Ectodermal cell (in vitro differentiated cells): ENCODE data around the gene SLC35E3.
"Not testable (repeated sequence)": the region's sequence is repeated elsewhere in the genome, so short reads cannot be mapped to it uniquely, and the experiment has no call there.

Experiments
- H3K27ac ChIP-seq: 2 replicates; pipeline ENCODE4 v1.7.0; 2013; ENCODE audit warnings: mild to moderate bottlenecking, low read depth, low read length; ENCODE audit not compliant: insufficient read depth, poor library complexity, severe bottlenecking
- H3K27me3 ChIP-seq: 2 replicates; pipeline ENCODE4 v1.7.0; 2013; ENCODE audit warnings: mild to moderate bottlenecking, low read length; ENCODE audit not compliant: insufficient read depth, control insufficient read depth, poor library complexity, severe bottlenecking
- H3K36me3 ChIP-seq: one replicate; pipeline ENCODE4 v1.7.0; 2013; ENCODE audit warnings: low read length; ENCODE audit not compliant: control insufficient read depth, insufficient read depth
- H3K4me1 ChIP-seq: one replicate; pipeline ENCODE4 v1.7.0; 2013; ENCODE audit warnings: low read length; ENCODE audit not compliant: control insufficient read depth, insufficient read depth
- H3K4me3 ChIP-seq: 2 replicates; pipeline ENCODE4 v1.7.0; 2013; ENCODE audit warnings: low read depth, low read length, control low read depth; ENCODE audit not compliant: insufficient read depth
- H3K9me3 ChIP-seq: 2 replicates; pipeline ENCODE4 v1.7.0; 2013; ENCODE audit warnings: mild to moderate bottlenecking, low read length, moderate library complexity; ENCODE audit not compliant: control insufficient read depth
- WGBS, 2 experiments: methylation state at CpG; one replicate each; pipeline ENCODE4 v1.1.7; 2013; ENCODE audit warnings: missing lambda C conversion rate in 2 of 2; 5-methylcytosine and 5-hydroxymethylcytosine counted together

Gene SLC35E3

GRCh38 chr12:68812553-68813241 lies 66.7 kb downstream of the SLC35E3 start:
- no peak overlapping the region for H3K27ac ChIP-seq
- H3K9me3 ChIP-seq = no peaks in the 10 kb centered on the region
- H3K36me3 ChIP-seq = peaks cover 27% of the 10 kb centered on the region
- no peaks in the 10 kb centered on the region for H3K27me3 ChIP-seq
- WGBS, 2 experiments = 80 to 94% methylated on average over 1 of the region's 1 CpG
- no peak overlapping the region for H3K4me3 ChIP-seq
- no peaks in the 10 kb centered on the region for H3K4me1 ChIP-seq

DNA sequence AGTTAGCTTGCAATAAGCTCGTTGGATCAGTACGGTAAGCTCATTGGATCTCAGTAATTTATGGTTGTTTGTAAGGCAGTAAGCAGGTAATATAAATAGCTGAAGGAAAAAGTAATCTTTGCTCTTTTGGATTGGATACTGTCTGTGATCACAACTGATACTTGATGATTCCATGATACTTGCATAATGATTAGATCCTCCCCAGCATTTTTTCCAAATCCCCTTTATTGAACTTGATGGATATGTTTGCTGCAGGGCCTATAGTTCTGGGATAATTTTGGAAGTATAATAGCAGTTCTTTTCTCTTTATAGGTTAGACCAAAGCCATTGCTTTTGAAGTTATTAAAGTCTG lies 67.2 kb downstream of the SLC35E3 start:
- Histone ChIP-seq H3K36me3 (peaks cover 27% of the 10 kb centered on the region), H3K9me3 (no peaks in the 10 kb centered on the region), H3K27me3 (no peaks in the 10 kb centered on the region), H3K27ac (no peak overlapping the region), H3K4me3 (no peak overlapping the region), H3K4me1 (no peaks in the 10 kb centered on the region)
- WGBS, 2 experiments = 85 to 96% methylated on average over 2 of the region's 2 CpGs

DNA sequence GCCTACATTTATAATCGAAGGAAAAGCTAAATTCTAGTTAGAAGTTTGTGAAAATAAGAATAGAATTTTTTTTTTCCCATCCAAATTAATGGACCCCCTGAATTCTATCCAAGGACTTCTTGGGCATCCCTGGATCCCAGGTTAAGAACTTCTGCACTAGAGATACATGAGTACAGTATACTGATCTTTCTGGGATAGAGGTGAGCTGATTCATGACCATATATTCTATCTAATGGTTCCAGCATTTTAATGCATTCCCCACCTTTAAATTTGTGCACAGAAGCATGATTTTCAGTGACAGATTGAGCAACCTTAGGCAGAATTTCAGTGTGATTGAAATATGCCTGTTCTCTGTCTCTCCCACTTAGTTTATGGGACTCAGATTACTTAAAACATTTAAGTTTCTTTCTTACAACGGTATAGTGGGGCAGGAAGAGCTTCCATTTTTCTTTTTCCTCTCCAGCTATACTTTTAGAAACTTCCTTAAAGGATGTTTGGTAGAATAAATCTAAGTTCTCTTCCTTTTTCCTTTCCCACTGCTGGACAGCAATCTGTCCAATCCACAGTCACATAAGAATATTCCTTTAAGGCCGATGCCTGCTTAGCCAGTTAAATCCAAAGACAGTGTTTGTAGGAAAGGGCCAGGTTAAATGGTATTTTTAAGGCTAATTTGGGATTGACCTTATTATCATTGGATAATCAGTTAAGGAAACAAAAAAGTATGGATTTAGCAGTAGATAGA lies 68.7 kb downstream of the SLC35E3 start:
- Histone ChIP-seq H3K27me3 (no peaks in the 10 kb centered on the region), H3K36me3 (peaks cover 34% of the 10 kb centered on the region), H3K27ac (no peak overlapping the region), H3K9me3 (no peaks in the 10 kb centered on the region), H3K4me3 (no peak overlapping the region), H3K4me1 (no peaks in the 10 kb centered on the region)
- WGBS, 2 experiments = 96 to 100% methylated on average over 2 to 3 of the region's 3 CpGs

- Histone ChIP-seq H3K4me1 (no peaks in the 10 kb centered on the region), H3K4me3 (no peak overlapping the region), H3K27me3 (no peaks in the 10 kb centered on the region), H3K27ac (no peak overlapping the region), H3K36me3 (peaks cover 33% of the 10 kb centered on the region), H3K9me3 (no peaks in the 10 kb centered on the region)
- 93 to 94% methylated on average over 4 to 5 of the region's 5 CpGs for WGBS, 2 experiments
These were observed 69.4 kb downstream of the SLC35E3 start for GRCh38 chr12:68815232-68815927.

- H3K4me1 ChIP-seq = no peaks in the 10 kb centered on the region
- H3K27ac ChIP-seq = no peak overlapping the region
- H3K27me3 ChIP-seq = no peaks in the 10 kb centered on the region
- H3K9me3 ChIP-seq = no peaks in the 10 kb centered on the region
- 84 to 94% methylated on average over 8 of the region's 8 CpGs for WGBS, 2 experiments
- no peak overlapping the region for H3K4me3 ChIP-seq
- H3K36me3 ChIP-seq = peaks cover 27% of the 10 kb centered on the region
These were observed 70.2 kb downstream of the SLC35E3 start for GRCh38 chr12:68815928-68816800.

GRCh38 chr12:68819481-68819880 lies 73.5 kb downstream of the SLC35E3 start:
- not testable (repeated sequence) for H3K27me3 ChIP-seq, H3K4me3 ChIP-seq, H3K4me1 ChIP-seq, H3K27ac ChIP-seq, H3K9me3 ChIP-seq
- peaks cover 45% of the 10 kb centered on the region for H3K36me3 ChIP-seq
- 92 to 97% methylated on average over 13 of the region's 13 CpGs for WGBS, 2 experiments

DNA sequence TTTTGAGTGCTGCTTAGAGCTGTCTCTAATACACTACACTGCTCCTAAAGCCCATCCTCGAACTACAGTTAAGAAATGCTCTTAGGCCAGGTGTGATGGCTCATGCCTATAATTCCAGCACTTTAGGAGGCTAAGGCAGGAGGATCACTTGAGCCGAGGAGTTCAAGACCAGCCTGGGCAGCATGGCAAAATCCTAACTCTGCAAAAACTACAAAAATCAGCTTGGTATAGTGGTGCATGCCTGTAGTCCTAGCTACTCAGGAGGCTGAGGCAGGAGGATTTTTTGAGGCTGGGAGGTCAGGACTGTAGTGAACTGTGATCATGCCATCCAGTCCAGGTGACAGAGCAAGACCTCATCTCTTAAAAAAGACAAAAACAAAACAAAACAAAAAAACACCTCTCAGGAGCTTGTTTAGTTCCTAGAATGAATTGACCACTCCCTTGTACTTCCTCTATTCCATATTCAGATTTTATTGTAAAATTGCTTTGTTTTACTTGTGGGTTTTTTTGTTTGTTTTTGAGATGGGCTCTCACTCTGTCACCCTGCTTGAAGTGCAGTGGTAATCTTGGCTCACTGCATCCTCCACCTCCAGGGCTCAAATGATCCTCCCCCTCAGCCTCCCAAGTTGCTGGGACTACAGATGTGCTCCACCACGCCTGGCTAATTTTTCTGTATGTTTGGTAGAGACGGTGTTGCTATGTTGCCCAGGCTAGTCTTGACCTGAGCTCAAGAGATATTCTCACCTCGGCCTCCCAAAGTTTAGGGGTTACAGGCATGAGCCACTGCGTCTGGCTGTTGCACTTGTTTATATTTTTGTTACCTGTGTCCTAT lies 75.6 kb downstream of the SLC35E3 start:
- Histone ChIP-seq H3K4me1 (no peaks in the 10 kb centered on the region), H3K36me3 (peaks cover 47% of the 10 kb centered on the region), H3K27me3 (no peaks in the 10 kb centered on the region), H3K4me3 (no peak overlapping the region), H3K9me3 (no peaks in the 10 kb centered on the region), H3K27ac (no peak overlapping the region)
- WGBS, 2 experiments = 93 to 94% methylated on average over 6 of the region's 6 CpGs

DNA sequence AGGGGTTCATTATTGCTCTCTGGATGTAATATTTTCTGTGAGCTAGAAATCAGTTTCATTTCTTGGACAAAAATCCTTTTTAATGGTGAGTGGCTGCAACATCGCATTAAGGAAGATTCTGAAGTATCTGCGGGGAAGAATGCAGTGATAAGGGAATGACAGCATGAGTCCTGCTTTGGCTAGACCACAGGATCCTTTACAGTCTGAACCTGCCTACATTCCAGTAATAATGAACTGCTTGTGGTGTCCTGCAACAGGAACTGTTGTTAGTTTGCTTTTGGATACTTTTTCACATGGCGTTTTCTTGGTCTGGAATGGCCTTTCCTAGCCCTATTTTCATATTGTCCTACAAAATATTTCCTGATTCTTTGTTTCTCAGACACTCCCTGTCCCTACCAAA lies 77.7 kb downstream of the SLC35E3 start:
- Histone ChIP-seq H3K27ac (no peak overlapping the region), H3K4me3 (no peak overlapping the region), H3K27me3 (no peaks in the 10 kb centered on the region), H3K9me3 (no peaks in the 10 kb centered on the region), H3K36me3 (peaks cover 46% of the 10 kb centered on the region), H3K4me1 (no peaks in the 10 kb centered on the region)
- 96 to 97% methylated on average over 3 of the region's 3 CpGs for WGBS, 2 experiments

DNA sequence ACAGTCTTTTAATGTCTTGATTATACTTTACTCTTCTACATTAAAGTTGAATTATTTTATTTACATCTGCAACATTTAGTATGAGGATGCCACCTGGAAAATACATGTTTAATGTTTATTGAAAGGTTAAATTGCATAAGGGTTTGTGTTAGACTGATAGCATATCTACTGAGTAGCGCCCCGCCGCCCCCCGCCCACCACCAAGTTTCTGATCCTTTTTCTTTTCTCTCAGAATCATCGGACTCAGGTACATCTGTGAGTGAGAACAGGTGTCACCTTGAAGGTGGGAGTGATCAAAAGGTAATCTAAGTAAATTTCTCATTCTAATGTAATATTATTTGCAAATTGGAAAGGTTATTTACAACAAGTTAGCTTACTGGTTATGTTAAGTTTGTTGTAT lies 78.2 kb downstream of the SLC35E3 start:
- peaks cover 47% of the 10 kb centered on the region for H3K36me3 ChIP-seq
- no peaks in the 10 kb centered on the region for H3K9me3 ChIP-seq
- H3K27me3 ChIP-seq = no peaks in the 10 kb centered on the region
- 91 to 97% methylated on average over 4 to 5 of the region's 5 CpGs for WGBS, 2 experiments
- H3K27ac ChIP-seq = no peak overlapping the region
- no peak overlapping the region for H3K4me3 ChIP-seq
- no peaks in the 10 kb centered on the region for H3K4me1 ChIP-seq
